Activated T-helper 1 cell treated with anti-CD3 and anti-CD28 coated beads, Interleukin-12 subunit alpha, Interleukin-12 subunit beta, Interleukin-2, Interleukin-4 antibody, amounts not matched to agents 30 ng/mL and 10 ng/mL and 1 ng/mL, durations not matched to agents 14 hours and 24 hours and 36 hours (primary cell): ENCODE data around the gene MRFAP1L1. TPM values are rescaled to one million over a fixed set of nuclear protein-coding genes. Genes with fewer than 3 reads are reported as not detected.

Source experiments
- DNase-seq: peaks from one replicate; pipeline ENCODE4 v3.0.0; 2021; ENCODE audit warnings: low spot score
- H3K27ac Mint-ChIP-seq: one replicate; pipeline ENCODE4 v1.8.0; 2021; ENCODE audit warnings: mild to moderate bottlenecking, mixed read lengths
- H3K27me3 Mint-ChIP-seq: one replicate; pipeline ENCODE4 v1.8.0; 2022; ENCODE audit warnings: mild to moderate bottlenecking, moderate library complexity, mixed read lengths; ENCODE audit not compliant: insufficient read depth
- H3K36me3 Mint-ChIP-seq: one replicate; pipeline ENCODE4 v1.8.0; 2021; ENCODE audit warnings: low read depth, mixed read lengths
- H3K4me1 Mint-ChIP-seq: one replicate; pipeline ENCODE4 v1.8.0; 2021; ENCODE audit warnings: low read depth, mixed read lengths
- H3K4me3 Mint-ChIP-seq: one replicate; pipeline ENCODE4 v1.8.0; 2021; ENCODE audit warnings: mild to moderate bottlenecking, moderate library complexity, mixed read lengths
- H3K9me3 Mint-ChIP-seq: one replicate; pipeline ENCODE4 v1.8.0; 2021; ENCODE audit warnings: mixed read lengths
- intact Hi-C: fragments of 100-400 bp; cut with micrococcal nuclease; formaldehyde crosslinking; loops from one replicate; pipeline ENCODE4 v1.15.1; 2024
- total RNA-seq: library from RNA; stranded (reverse); gene quantifications from 2 replicates; pipeline ENCODE4 v1.2.3, GENCODE V29; 2022

The MRFAP1L1 gene
- total RNA-seq, 1 donor from 2014 or later = 51.7 TPM

GRCh38 chr4:6716958-6717655 is 7.4 kb upstream of the MRFAP1L1 start:
- peaks cover 8% of the 10 kb centered on the region for H3K27me3 Mint-ChIP-seq
- H3K36me3 Mint-ChIP-seq = peaks cover 14% of the 10 kb centered on the region
- peak overlapping the region; percentile 78 for H3K27ac Mint-ChIP-seq
- DNase-seq = no peak
- no peaks in the 10 kb centered on the region for H3K9me3 Mint-ChIP-seq
- H3K4me3 Mint-ChIP-seq = peak overlapping the region; percentile 91
- intact Hi-C loops = loop anchor here (1.0 kb wide), 7 partner anchors 8 to 353 kb away; partner anchors contain the start of genes MRFAP1, MRFAP1L1 and TBC1D14
- H3K4me1 Mint-ChIP-seq = peaks cover 25% of the 10 kb centered on the region

- H3K9me3 Mint-ChIP-seq = no peaks in the 10 kb centered on the region
- H3K4me3 Mint-ChIP-seq = peak within 1 kb of the TSS; percentile 93
- intact Hi-C loops = loop anchor here (1.0 kb wide), 6 partner anchors 42 to 354 kb away; partner anchors contain the start of genes MRFAP1 and TBC1D14
- H3K4me1 Mint-ChIP-seq = peaks cover 27% of the 10 kb centered on the region
- peak; percentile 87 for DNase-seq
- peaks cover 14% of the 10 kb centered on the region for H3K36me3 Mint-ChIP-seq
- peak within 1 kb of the TSS; percentile 88 for H3K27ac Mint-ChIP-seq
- peaks cover 8% of the 10 kb centered on the region for H3K27me3 Mint-ChIP-seq
These were observed 6.6 kb upstream of the MRFAP1L1 start, which contains the start of gene BLOC1S4 for GRCh38 chr4:6716018-6716911. Gene BLOC1S4 (plus strand): TSS chr4:6716174. CDS start chr4:6716210, 36 bp downstream.

GRCh38 chr4:6715704-6716017 is 6.0 kb upstream of the MRFAP1L1 start:
- intact Hi-C loops = loop anchor here (1.0 kb wide), 6 partner anchors 41 to 355 kb away; partner anchors contain the start of genes MRFAP1 and TBC1D14
- Mint-ChIP-seq H3K36me3 (peaks cover 16% of the 10 kb centered on the region), H3K4me1 (peaks cover 34% of the 10 kb centered on the region), H3K9me3 (peaks cover 3% of the 10 kb centered on the region), H3K27me3 (peaks cover 8% of the 10 kb centered on the region), H3K4me3 (peak overlapping the region; percentile 93), H3K27ac (peak overlapping the region; percentile 88)
- no peak for DNase-seq

- H3K4me3 Mint-ChIP-seq = peak overlapping the region; percentile 56
- H3K36me3 Mint-ChIP-seq = peaks cover 17% of the 10 kb centered on the region
- no peak overlapping the region for H3K27ac Mint-ChIP-seq
- peaks cover 4% of the 10 kb centered on the region for H3K9me3 Mint-ChIP-seq
- H3K4me1 Mint-ChIP-seq = peaks cover 41% of the 10 kb centered on the region
- intact Hi-C loops = no loop called here
- H3K27me3 Mint-ChIP-seq = peaks cover 8% of the 10 kb centered on the region
- DNase-seq = no peak
These were observed 5.3 kb upstream of the MRFAP1L1 start for GRCh38 chr4:6714954-6715353.

GRCh38 chr4:6710996-6711395 is 1.3 kb upstream of the MRFAP1L1 start:
- no peak for DNase-seq
- intact Hi-C loops = no loop called here
- Mint-ChIP-seq H3K4me3 (no peak overlapping the region), H3K36me3 (peaks cover 32% of the 10 kb centered on the region), H3K9me3 (peaks cover 4% of the 10 kb centered on the region), H3K27me3 (peaks cover 8% of the 10 kb centered on the region), H3K4me1 (peaks cover 57% of the 10 kb centered on the region), H3K27ac (no peak overlapping the region)

GRCh38 chr4:6710282-6710681 is 617 bp upstream of the MRFAP1L1 start:
- peaks cover 4% of the 10 kb centered on the region for H3K9me3 Mint-ChIP-seq
- H3K4me1 Mint-ChIP-seq = peaks cover 57% of the 10 kb centered on the region
- H3K4me3 Mint-ChIP-seq = peak overlapping the region; percentile 98
- peak overlapping the region; percentile 95 for H3K27ac Mint-ChIP-seq
- H3K27me3 Mint-ChIP-seq = peaks cover 5% of the 10 kb centered on the region
- intact Hi-C loops = no loop called here
- DNase-seq = no peak
- H3K36me3 Mint-ChIP-seq = peaks cover 38% of the 10 kb centered on the region

GRCh38 chr4:6706173-6706572 is 3.5 kb downstream of the MRFAP1L1 start:
- intact Hi-C loops = loop anchor here (10.0 kb wide), 1 partner anchor 1259 kb away; no protein-coding TSS in a partner anchor
- Mint-ChIP-seq H3K27ac (no peak overlapping the region), H3K4me1 (peaks cover 68% of the 10 kb centered on the region), H3K4me3 (no peak overlapping the region), H3K36me3 (peaks cover 59% of the 10 kb centered on the region), H3K9me3 (peaks cover 4% of the 10 kb centered on the region), H3K27me3 (no peaks in the 10 kb centered on the region)
- no peak for DNase-seq

GRCh38 chr4:6705646-6706045 is 4.0 kb downstream of the MRFAP1L1 start:
- Mint-ChIP-seq H3K36me3 (peaks cover 57% of the 10 kb centered on the region), H3K4me3 (peak overlapping the region; percentile 5), H3K4me1 (peaks cover 63% of the 10 kb centered on the region), H3K9me3 (peaks cover under 1% of the 10 kb centered on the region), H3K27ac (peak overlapping the region; percentile 19), H3K27me3 (no peaks in the 10 kb centered on the region)
- DNase-seq = no peak
- intact Hi-C loops = loop anchor here (10.0 kb wide), 1 partner anchor 1259 kb away; no protein-coding TSS in a partner anchor

- peak overlapping the region; percentile 32 for H3K27ac Mint-ChIP-seq
- intact Hi-C loops = loop anchor here (1.0 to 10.0 kb wide), 2 partner anchors 29 to 1261 kb away; a partner anchor contains a TSS
- H3K4me1 Mint-ChIP-seq = peaks cover 63% of the 10 kb centered on the region
- H3K9me3 Mint-ChIP-seq = no peaks in the 10 kb centered on the region
- peaks cover 51% of the 10 kb centered on the region for H3K36me3 Mint-ChIP-seq
- DNase-seq = no peak
- no peaks in the 10 kb centered on the region for H3K27me3 Mint-ChIP-seq
- H3K4me3 Mint-ChIP-seq = no peak overlapping the region
These were observed 5.9 kb downstream of the MRFAP1L1 start for GRCh38 chr4:6703786-6704185.

- H3K36me3 Mint-ChIP-seq = peaks cover 42% of the 10 kb centered on the region
- no peak for DNase-seq
- peaks cover 59% of the 10 kb centered on the region for H3K4me1 Mint-ChIP-seq
- H3K9me3 Mint-ChIP-seq = no peaks in the 10 kb centered on the region
- H3K4me3 Mint-ChIP-seq = no peak overlapping the region
- H3K27me3 Mint-ChIP-seq = no peaks in the 10 kb centered on the region
- no peak overlapping the region for H3K27ac Mint-ChIP-seq
- intact Hi-C loops = loop anchor here (10.0 kb wide), 1 partner anchor 1262 kb away; no protein-coding TSS in a partner anchor
These were observed 6.9 kb downstream of the MRFAP1L1 start for GRCh38 chr4:6702761-6703160.

- H3K27ac Mint-ChIP-seq = no peak overlapping the region
- peaks cover 55% of the 10 kb centered on the region for H3K4me1 Mint-ChIP-seq
- H3K27me3 Mint-ChIP-seq = no peaks in the 10 kb centered on the region
- H3K4me3 Mint-ChIP-seq = no peak overlapping the region
- no peak for DNase-seq
- peaks cover 32% of the 10 kb centered on the region for H3K36me3 Mint-ChIP-seq
- intact Hi-C loops = loop anchor here (10.0 kb wide), 1 partner anchor 1263 kb away; no protein-coding TSS in a partner anchor
- H3K9me3 Mint-ChIP-seq = no peaks in the 10 kb centered on the region
These were observed 8.3 kb downstream of the MRFAP1L1 start for GRCh38 chr4:6701371-6701770.

GRCh38 chr4:6699903-6700302 is 9.8 kb downstream of the MRFAP1L1 start:
- Mint-ChIP-seq H3K9me3 (no peaks in the 10 kb centered on the region), H3K27ac (peak overlapping the region; percentile 63), H3K4me1 (peaks cover 53% of the 10 kb centered on the region), H3K4me3 (peak overlapping the region; percentile 9), H3K27me3 (no peaks in the 10 kb centered on the region), H3K36me3 (peaks cover 22% of the 10 kb centered on the region)
- DNase-seq = no peak
- intact Hi-C loops = loop anchor here (10.0 kb wide), 1 partner anchor 1265 kb away; no protein-coding TSS in a partner anchor
